Activated T-cell treated with anti-CD3 and anti-CD28 coated beads for 4 hours (primary cell): ENCODE measurements around the gene CFAP410.
"Not testable (repeated sequence)": the region's sequence is repeated elsewhere in the genome, so short reads cannot be mapped to it uniquely, and the experiment has no call there.

Source experiments
- DNase-seq: peaks from one replicate; pipeline ENCODE4 v3.0.0-alpha.2; 2020

Gene CFAP410

DNA sequence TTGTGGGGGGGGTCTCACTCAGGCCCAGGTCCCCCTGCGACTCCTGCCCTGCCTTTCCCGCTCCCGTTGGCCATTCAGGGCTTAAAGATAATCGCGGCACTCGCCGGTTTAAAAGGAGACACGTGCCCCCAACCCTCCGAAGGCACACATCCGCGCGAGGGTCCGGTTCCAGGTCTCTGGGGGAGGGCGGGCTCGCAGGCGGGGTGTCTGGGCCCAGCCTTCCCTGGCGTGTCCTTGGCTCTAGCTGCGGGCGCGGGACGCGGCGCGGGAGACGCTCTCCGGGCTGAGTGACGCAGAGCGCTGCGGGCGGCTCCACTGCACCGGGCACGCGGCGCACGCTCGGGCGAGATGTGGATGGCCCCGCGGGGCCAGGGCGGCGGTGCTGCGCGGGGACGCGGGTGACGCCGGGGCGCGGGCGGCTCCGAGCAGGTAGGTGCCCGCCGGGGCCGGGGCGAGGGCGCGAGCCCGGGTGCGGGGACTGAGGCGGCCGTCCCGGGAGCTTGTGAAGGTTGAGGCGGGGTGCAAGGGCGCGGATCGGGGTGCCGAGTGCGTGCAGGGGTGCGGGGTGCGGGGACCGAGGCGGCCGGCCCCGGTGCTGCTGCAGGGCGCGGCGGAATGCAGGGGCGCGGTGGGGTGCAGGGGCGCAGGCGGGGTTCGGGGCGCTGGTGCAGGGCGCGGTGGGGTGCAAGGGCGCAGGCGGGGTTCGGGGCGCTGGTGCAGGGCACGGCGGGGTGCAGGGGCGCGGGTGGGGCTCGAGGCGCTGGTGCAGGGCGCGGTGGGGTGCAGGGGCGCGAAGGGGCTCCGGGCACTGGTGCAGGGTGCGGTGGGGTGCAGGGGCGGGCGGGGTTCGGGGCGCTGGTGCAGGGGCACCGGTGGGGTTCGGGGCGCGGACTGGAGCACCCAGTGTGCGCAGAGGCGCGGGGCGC lies 10.9 kb upstream of the CFAP410 start:
- DNase-seq: no peak

GRCh38 chr21:44349416-44349846 lies 10.2 kb upstream of the CFAP410 start:
- DNase-seq: no peak

DNA sequence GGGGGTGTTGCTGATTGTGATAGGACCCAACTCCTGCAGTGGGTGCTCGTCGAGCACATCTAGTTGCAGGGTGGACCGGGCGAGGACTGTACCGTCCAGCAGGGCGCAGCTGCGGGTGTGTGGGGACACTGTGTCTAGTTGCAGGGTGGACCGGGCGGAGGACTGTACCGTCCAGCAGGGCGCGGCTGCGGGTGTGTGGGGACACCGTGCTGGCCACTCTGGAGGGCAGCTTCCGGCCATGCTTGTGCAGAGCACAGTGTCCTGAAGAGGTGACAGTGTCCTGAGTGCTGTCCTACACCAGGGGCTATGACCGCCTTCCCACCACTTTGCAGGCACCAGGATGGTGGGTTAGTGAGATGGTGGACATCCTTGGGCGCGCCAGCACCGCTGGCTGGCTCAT lies 9.7 kb upstream of the CFAP410 start:
- DNase-seq: no peak

DNA sequence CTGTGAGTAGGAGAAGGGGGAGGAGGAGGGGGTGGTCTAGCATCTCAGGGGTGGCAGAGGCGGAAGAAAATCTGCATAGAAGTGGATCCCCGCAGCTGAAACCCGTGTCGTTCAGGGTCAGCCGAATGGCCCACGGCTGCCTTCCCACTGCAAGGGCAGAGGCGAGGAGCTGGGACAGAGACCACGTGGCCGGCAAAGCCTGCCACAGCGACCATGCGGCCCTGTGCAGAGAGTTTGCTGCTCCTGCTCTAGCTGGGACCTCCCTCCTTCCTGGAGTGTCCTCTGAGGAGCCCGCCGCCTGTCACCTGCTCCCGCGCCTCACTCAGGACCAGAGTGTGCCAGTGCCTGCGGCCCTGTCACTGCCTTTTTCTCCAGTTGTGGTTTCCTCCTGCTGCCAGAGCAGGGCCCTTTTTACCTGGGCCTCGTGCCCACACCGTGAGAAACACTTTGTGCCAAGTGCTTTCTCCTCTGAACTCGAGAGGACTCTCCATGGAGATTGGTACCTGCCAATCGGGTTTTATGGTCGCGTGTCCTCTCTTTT lies 8.8 kb upstream of the CFAP410 start:
- no peak for DNase-seq

DNA sequence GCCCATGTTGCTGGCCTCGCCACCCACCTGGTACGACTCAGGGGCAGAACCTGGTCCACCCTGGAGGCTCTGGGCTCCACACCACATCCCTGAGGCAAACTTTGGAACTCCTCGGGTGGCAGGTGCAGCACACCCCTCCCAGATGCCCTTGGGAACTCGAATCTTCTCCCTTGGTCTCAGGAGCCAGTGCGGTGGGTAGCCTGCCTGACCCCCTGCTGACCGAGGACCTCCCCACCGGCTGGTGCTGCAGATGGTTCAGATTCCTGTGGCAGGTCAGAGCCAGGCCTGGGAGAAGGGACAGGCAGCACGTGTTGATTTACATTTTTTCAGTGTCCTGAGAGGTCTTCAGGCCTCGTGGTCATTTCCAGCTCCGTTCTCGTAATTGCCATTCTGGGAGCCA lies 6.3 kb upstream of the CFAP410 start:
- DNase-seq: no peak

GRCh38 chr21:44344541-44345183 lies 5.5 kb upstream of the CFAP410 start:
- DNase-seq: no peak

- not testable (repeated sequence) for DNase-seq
Measured at GRCh38 chr21:44342981-44343380, 3.8 kb upstream of the CFAP410 start.

- DNase-seq: not testable (repeated sequence)
Measured at GRCh38 chr21:44341726-44342458, 2.7 kb upstream of the CFAP410 start.

DNA sequence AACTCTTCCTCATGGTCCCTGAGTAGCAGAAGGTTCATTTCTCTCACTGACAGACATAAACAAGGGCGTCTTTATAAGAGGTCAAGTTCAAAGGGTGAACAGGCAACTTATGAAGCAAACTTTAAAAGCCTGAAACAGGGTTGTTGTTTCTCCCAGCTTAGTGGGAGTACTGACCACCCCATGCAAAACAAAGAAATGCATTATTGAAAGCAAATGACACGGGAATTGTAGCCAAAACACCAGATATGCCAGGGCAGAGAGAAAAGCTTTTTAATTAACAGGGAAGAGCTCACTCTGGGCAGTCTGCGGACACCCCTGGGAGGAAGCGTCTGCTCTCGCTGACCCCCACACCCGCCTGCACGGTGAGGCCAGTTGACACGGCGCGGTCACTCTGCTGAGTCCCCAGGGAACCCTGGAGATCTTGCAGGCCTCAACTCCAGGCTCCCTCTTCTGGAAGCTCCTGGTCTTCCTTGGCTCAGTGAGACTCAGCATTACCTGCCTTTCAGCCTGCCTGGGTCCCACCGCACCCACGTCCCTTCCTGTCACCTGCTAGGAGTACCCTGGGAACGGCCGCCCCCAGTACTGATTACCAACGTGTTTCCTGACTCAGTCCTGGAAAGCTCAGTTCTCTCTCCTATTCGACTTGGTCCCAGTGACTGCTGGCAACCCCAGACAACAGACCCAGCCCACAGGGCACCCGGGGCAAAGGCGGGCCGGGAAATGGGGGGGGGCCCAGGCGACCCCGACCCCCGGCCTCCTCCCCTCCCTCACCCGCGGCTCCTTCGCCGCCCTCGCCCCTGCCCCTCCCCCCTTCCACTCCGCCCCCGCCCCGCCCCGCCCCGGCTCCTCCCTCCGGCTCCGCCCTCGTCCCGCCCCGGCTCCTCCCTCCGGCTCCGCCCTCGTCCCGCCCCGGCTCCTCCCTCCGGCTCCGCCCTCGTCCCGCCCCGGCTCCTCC lies 972 bp downstream of the CFAP410 start:
- no peak for DNase-seq

DNA sequence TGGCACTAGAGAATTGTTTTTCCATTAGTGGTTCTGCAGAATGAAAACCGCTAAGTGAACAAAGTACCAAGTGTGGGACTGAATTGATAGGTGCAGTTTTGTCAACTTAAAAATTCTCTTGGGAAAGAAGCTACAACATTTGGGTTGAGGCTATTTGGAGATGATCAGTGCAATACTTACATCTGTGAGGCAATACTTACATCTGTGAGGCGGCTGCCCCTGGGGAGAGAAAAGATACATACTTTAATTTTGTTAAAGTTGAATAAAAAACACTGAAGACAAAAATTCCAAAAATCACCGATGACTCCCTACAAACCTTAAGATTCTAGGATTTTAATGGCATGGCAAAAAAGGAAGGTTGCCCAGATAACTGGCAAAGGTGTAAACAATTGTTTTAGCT lies 1.7 kb downstream of the CFAP410 start:
- no peak for DNase-seq

GRCh38 chr21:44335266-44336059 lies 3.7 kb downstream of the CFAP410 start:
- DNase-seq: no peak

DNA sequence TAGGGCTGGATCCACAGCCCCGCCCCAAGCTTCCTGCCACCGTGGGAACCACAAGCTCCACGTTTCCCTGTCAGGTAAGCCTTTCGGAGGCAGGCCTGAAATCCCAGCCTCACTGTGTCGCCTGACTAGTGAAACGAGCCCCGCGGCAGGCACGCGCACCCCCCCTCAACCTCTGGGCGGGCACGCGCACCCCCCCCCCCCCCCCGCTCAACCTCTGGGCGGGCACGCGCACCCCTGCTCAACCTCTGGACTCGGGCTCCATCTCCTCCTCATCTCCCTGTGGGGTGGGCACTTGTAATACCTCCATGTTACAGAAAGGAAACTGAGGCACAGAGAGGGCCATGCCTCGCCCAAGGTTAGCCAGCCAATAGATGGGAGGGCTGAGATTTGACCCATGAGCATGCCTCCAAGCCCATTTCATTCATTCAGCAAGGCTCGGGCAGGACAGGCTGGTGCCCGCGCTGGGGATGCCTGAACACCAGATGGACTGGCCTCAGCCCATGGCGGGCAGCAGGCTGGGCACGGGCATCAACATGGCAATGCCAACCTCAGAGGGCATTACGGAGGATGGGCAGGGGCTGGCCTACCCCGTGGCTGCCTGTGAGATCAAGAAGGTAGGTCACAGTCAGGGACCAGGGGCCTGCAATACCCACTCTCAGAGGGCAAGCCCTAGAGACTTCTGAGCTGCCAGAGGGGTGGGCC lies 4.7 kb downstream of the CFAP410 start:
- no peak for DNase-seq

DNA sequence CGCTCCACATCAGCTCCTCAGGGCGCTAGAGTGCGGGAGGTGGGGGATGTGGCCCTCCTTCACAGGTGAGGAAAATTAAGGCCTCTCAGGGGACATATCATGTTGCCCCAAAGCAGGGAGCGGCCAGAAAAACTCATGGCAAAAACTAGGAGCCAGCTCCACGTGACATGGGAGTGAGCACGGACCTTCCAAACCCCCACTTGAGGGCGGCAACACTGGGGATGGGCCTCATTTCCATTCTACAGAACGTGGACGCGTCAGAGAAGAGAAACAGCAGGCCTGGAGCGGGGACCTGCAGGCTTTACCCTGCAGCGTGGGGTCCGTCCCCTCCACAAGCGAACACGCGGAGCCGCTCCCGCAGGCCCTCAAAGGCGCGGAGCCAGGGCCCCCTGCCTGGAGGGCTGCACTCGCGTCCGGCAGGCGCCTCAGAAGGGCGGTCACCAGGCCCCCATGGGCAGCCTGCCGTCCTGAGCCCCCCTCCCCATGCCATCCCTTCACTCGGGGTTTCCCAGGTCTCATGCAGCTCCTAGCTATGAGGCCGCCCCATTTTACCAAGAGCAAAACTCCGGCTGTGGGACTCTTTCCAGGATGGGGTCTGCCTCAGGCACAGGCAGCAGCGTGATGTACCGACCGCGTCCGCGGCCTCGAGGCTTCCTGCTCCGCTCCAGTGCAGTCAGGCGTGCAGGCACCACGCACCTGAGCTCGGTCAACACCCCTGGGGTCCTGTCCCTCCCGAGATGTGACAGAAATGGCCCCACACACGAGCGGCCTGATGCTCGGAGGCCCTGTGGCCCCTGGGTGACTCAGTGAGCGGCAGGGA lies 5.5 kb downstream of the CFAP410 start:
- no peak for DNase-seq

DNA sequence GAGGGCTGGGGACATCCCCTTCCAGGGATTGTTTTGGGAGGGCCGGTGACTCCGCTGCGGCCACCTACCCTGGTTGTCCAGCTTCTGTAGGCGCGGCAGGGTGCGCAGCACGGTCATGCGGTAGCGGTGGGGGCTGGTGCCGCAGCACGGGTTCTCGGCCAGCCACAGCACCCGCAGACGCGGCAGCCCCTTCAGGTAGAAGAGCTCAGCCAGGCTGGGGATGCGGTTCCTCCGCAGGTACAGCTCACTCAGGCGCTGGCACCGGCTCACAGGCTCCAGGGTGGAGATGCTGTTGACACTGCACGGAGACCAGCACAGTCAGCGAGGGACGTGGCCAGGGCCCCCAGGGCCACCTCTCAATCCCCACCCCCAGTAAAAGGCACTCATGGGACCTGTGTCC lies 6.2 kb downstream of the CFAP410 start:
- no peak for DNase-seq

DNA sequence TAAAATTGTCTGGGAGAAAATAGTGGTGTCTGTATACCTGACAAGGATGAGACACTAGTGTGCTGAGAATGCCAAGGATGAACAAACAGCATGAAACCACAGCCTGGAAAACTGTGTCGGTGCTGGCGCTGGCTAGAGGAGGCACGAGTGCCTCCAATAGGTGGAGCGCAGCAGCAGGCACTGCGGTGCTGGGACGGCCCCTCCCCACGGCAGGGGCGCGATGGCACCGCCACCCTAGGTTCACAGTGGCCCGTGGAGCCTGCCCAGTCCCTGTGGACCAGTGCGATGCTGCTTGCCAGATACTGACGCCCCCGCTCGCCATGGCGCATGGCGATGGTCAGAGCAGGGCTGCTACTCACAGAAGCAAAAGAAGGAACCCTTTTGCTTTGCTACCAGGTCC lies 6.8 kb downstream of the CFAP410 start:
- no peak for DNase-seq

GRCh38 chr21:44331650-44332307 lies 7.4 kb downstream of the CFAP410 start:
- DNase-seq: no peak

DNA sequence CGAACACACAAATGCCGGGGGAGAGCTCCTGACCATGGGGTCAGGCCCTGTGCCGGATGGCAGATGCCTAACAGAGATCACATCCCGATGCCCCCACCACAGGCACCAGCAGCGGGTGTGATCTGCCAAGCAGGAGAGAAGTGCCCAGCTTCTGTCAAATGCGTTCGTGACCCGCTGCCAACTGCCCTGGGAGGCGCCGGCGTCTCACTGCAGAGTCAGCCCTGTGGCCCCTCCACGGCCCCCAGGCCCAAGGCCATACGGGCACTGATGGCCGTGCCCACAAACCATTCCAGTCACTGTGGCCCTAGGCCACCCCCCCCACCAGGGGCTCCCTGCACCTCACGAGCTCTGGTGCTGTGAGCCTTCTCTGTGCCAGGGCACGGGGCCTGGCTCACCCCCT lies 8.0 kb downstream of the CFAP410 start:
- no peak for DNase-seq

DNA sequence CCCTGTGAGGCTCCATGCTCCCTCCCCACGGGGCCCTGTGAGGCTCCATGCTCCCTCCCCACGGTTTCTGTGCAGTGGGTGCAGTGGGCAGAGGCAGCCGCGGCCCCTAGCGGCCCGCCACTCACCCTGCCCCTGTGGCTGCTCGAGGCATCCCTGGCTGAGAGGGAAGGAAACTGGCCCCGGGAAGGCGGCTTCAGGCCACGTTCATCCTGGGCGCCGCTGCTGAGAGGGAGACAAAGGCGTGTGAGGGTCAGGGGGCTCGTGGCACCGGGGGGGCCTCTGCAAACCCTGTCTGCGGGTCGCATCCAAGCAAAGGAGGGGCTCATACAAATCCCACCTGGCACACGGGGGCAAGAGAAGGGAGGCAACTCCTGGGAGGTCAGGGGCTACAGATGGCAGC lies 8.5 kb downstream of the CFAP410 start:
- no peak for DNase-seq
